ENCODE measurements around the gene KIAA2012. TPM values are rescaled to one million over a fixed set of nuclear protein-coding genes. Genes with fewer than 3 reads are reported as not detected.

The KIAA2012 gene
- total RNA-seq, 1 donor from 2014 or later = not detected

GRCh38 chr2:202034249-202035088 is 38.6 kb upstream of the KIAA2012 start:
- peak overlapping the region; percentile 82 for H3K4me3 Mint-ChIP-seq (ENCODE audit: unreplicated experiment)
- no peaks in the 10 kb centered on the region for H3K9me3 Mint-ChIP-seq (ENCODE audit: unreplicated experiment)
- no peaks in the 10 kb centered on the region for H3K36me3 Mint-ChIP-seq (ENCODE audit: unreplicated experiment)
- H3K27ac Mint-ChIP-seq (ENCODE audit: unreplicated experiment) = peak overlapping the region; percentile 89
- H3K27me3 Mint-ChIP-seq (ENCODE audit: unreplicated experiment) = no peaks in the 10 kb centered on the region
- peaks cover 26% of the 10 kb centered on the region for H3K4me1 Mint-ChIP-seq (ENCODE audit: unreplicated experiment)
- no peak for TF ChIP-seq CTCF (IDR thresholded peaks at IDR 0.05)
- DNase-seq (ENCODE audit: extremely low spot score, unreplicated experiment) = no peak

- Mint-ChIP-seq H3K4me3 (ENCODE audit: unreplicated experiment) (no peak overlapping the region), H3K9me3 (ENCODE audit: unreplicated experiment) (no peaks in the 10 kb centered on the region), H3K4me1 (ENCODE audit: unreplicated experiment) (peaks cover 26% of the 10 kb centered on the region), H3K27ac (ENCODE audit: unreplicated experiment) (peak overlapping the region; percentile 89), H3K27me3 (ENCODE audit: unreplicated experiment) (no peaks in the 10 kb centered on the region), H3K36me3 (ENCODE audit: unreplicated experiment) (no peaks in the 10 kb centered on the region)
- peak; percentile 79 for TF ChIP-seq CTCF (IDR thresholded peaks at IDR 0.05)
- peak; percentile 89 for DNase-seq (ENCODE audit: extremely low spot score, unreplicated experiment)
These were observed 37.7 kb upstream of the KIAA2012 start for GRCh38 chr2:202035089-202035940.

DNA sequence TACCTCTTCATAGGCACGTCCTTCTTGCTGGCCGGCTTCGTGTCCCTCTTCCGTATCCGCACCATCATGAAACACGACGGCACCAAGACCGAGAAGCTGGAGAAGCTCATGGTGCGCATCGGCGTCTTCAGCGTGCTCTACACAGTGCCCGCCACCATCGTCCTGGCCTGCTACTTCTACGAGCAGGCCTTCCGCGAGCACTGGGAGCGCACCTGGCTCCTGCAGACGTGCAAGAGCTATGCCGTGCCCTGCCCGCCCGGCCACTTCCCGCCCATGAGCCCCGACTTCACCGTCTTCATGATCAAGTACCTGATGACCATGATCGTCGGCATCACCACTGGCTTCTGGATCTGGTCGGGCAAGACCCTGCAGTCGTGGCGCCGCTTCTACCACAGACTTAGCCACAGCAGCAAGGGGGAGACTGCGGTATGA is 37.1 kb upstream of the KIAA2012 start:
- H3K4me1 Mint-ChIP-seq (ENCODE audit: unreplicated experiment) = peaks cover 20% of the 10 kb centered on the region
- DNase-seq (ENCODE audit: extremely low spot score, unreplicated experiment) = no peak
- peaks cover 2% of the 10 kb centered on the region for H3K36me3 Mint-ChIP-seq (ENCODE audit: unreplicated experiment)
- no peak overlapping the region for H3K4me3 Mint-ChIP-seq (ENCODE audit: unreplicated experiment)
- no peaks in the 10 kb centered on the region for H3K9me3 Mint-ChIP-seq (ENCODE audit: unreplicated experiment)
- H3K27ac Mint-ChIP-seq (ENCODE audit: unreplicated experiment) = no peak overlapping the region
- H3K27me3 Mint-ChIP-seq (ENCODE audit: unreplicated experiment) = no peaks in the 10 kb centered on the region
- no peak for TF ChIP-seq CTCF (IDR thresholded peaks at IDR 0.05)

GRCh38 chr2:202036601-202037037 is 36.4 kb upstream of the KIAA2012 start:
- TF ChIP-seq CTCF (IDR thresholded peaks at IDR 0.05) = no peak
- no peak for DNase-seq (ENCODE audit: extremely low spot score, unreplicated experiment)
- Mint-ChIP-seq H3K27me3 (ENCODE audit: unreplicated experiment) (no peaks in the 10 kb centered on the region), H3K9me3 (ENCODE audit: unreplicated experiment) (no peaks in the 10 kb centered on the region), H3K4me1 (ENCODE audit: unreplicated experiment) (peaks cover 14% of the 10 kb centered on the region), H3K36me3 (ENCODE audit: unreplicated experiment) (peaks cover 2% of the 10 kb centered on the region), H3K27ac (ENCODE audit: unreplicated experiment) (no peak overlapping the region), H3K4me3 (ENCODE audit: unreplicated experiment) (no peak overlapping the region)

- H3K27me3 Mint-ChIP-seq (ENCODE audit: unreplicated experiment) = no peaks in the 10 kb centered on the region
- TF ChIP-seq CTCF (IDR thresholded peaks at IDR 0.05) = no peak
- no peak overlapping the region for H3K4me3 Mint-ChIP-seq (ENCODE audit: unreplicated experiment)
- H3K9me3 Mint-ChIP-seq (ENCODE audit: unreplicated experiment) = no peaks in the 10 kb centered on the region
- no peak for DNase-seq (ENCODE audit: extremely low spot score, unreplicated experiment)
- H3K36me3 Mint-ChIP-seq (ENCODE audit: unreplicated experiment) = peaks cover 2% of the 10 kb centered on the region
- H3K27ac Mint-ChIP-seq (ENCODE audit: unreplicated experiment) = no peak overlapping the region
- H3K4me1 Mint-ChIP-seq (ENCODE audit: unreplicated experiment) = peaks cover 9% of the 10 kb centered on the region
These were observed 36.0 kb upstream of the KIAA2012 start for GRCh38 chr2:202037086-202037485.
